GM21390 (cell line): ENCODE measurements around the gene ZSWIM2.
"Not testable (repeated sequence)": the region's sequence is repeated elsewhere in the genome, so short reads cannot be mapped to it uniquely, and the experiment has no call there.

ENCODE experiments used
- ATAC-seq: cut with Tn5 transposase; IDR thresholded peaks from one replicate; pipeline ENCODE4 v1.9.1; 2021; ENCODE audit not compliant: unreplicated experiment

ZSWIM2 gene

DNA sequence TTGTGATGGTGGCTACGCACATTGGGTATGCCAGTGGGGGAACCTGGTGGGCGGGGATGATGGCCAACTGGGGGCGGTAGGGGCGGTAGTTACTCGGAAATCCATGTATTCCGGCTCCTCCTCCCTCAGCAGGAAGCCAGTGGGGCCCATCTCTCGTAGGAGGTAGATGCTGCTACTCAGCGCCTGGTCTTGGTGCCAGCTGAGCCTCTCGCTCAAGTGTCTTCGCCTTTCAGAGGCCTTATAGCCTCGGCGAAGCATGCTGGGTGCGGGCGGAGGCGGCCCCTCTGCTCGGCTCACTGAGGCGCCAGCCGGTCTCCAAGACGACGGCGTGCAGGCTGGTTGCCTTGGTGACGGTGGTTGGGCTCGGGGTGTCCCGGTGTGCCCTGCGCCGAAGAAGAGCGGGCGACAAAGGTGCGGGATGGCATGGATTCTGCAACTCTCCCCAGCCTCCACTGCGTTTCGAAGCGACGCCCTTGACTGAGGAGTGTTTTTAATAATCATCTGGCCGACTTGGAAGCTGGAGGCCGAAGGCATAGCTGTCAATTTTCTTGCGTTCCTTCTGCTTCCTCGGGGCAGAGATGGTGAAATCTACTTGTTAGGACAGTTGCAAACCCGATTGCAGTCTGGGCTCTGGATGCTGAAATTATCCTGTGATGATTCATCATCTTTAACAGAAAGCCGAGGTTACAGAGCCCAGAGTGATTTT lies at the start of gene ZSWIM2:
Gene ZSWIM2 (minus strand): TSS at position 298 of the 706 bp plus-strand sequence. CDS start 40 bp downstream, at position 258.
- peak; percentile 67 for ATAC-seq

DNA sequence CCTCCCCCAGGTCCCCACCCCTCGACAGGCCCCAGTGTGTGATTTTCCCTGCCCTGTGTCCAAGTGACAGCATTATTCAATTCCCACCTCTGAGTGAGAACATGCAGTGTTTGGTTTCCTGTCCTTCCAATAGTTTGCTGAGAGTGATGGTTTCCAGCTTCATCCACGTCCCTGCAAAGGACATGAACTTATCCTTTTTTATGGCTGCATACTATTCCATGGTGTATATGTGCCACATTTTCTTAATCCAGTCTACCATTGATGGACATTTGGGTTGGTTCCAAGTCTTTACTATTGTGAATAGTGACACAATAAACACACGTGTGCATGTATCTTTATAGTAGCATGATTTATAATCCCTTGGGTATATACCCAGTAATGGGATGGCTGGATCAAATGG lies 47.2 kb upstream of the ZSWIM2 start:
- not testable (repeated sequence) for ATAC-seq

DNA sequence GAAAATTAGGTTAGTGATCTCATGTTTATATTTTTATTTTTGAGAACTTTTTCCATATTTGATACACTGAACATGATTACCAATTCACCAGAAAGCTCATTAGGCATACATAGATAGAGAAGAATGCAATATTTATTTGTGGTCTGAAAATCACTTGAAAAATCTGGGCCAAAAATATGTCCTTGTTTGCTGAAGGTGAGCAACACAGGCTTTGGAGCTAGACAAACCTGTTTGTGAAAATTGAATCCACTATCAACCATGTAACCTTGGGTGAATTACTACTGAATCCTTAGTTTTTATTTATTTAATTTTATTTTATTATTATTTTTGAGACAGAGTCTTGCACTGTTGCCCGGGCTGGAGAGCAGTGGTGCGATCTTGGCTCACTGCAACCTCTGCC lies 46.5 kb upstream of the ZSWIM2 start:
- no peak for ATAC-seq

DNA sequence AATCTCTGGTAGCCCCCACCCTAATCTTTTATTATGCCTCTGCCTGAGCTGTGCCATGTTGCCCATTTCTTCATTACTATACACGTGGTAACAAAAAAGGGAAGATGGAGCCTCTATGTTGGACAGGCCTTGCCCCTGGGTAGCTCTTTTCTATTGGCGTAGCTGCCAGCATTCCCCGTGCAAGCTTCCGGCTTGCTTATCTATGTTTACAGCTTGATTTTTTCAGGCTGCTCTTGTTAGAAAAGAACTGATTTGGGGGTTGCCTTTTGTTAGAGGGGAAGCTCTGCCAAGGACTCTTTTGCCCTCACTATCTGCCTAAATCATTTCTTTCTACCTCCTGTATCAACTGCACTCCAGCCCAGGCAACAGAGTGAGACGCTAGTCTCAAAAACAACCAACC lies 45.5 kb upstream of the ZSWIM2 start:
- ATAC-seq, result no peak

DNA sequence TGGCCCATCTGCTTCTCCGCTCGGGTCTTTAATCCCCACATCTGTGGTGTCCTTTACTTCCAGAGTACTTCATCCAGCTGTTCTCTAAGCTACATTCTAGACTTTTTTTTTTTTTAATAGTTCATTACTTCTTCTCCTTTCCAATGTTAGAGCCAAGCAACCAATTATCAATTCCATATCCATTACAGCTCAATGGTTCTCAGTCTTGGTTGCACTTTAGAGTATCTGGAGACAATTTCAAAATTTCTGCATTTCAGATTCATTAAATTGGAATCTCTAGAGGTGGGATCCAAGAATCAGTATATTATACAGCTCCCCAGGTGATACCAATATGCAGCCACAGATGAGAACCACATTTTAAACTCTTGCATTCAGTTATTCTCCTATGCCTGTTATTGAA lies 43.9 kb upstream of the ZSWIM2 start:
- ATAC-seq, result no peak

GRCh38 chr2:186891185-186891621 lies 42.2 kb upstream of the ZSWIM2 start:
- no peak for ATAC-seq

DNA sequence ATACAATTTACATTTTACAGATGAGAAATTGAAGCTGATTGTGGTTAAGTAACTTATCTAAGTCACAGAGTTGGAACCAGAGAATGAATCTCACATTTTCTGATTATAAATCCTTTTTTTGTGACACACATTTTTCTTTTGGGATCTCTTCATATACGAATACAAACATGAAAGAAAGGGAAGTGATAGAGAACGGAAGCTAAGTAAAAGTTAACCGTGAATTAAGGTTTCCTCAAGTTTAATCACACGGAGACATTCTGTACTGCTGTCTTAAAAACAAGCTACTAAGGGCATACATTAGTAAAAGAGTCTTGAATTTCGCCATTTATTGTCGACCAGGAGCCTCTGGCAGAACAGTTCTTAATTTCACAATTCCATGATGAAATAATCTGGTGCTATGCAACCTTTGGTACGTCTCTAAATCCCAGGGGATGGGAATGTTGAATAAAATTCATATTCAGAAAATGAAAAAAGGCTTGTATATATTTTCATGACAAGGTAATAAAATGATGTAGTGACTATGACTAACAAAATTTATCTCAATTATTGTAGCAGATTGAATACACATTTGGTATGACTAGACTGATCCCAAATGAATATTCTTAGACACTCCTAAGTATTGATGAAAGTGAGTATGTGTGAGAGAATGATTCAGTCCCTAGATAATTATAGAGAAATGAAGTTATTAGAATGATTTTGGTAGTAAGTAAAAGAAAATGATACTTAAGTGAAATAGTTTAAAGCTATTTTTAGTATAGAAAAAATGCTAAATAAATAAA lies 40.3 kb upstream of the ZSWIM2 start:
- ATAC-seq, result no peak

- ATAC-seq, result no peak
Observed at GRCh38 chr2:186887107-186888090, 38.4 kb upstream of the ZSWIM2 start.

- no peak for ATAC-seq
Observed at GRCh38 chr2:186884587-186884986, 35.6 kb upstream of the ZSWIM2 start.

GRCh38 chr2:186883666-186884065 lies 34.7 kb upstream of the ZSWIM2 start:
- no peak for ATAC-seq

DNA sequence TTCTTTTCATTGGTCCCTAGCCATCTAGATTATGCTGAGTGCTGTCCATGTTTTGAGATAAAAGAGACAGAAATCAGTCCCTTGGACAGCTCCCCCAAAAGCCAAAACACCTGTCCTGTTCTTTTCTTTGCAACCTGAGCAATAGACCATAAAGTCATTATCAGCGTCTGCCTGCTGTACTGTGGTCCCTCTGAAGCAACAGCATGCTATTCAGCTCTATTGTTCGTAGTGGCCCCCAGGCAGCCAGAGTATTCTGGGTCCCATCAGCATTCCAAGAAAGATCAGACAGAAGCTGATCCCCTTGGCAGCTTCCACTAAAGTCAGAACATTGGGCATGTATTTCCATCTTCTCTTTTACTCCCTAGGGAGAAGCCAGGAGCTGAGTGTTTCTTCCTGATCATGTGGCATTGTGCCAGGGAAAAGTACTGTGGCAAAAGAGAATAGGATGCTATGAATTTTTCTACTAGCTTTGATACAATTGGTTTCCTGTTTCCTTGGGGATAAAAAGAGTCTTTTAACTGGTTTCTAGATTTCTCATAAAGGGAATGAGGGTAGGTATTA lies 33.6 kb upstream of the ZSWIM2 start:
- no peak for ATAC-seq

DNA sequence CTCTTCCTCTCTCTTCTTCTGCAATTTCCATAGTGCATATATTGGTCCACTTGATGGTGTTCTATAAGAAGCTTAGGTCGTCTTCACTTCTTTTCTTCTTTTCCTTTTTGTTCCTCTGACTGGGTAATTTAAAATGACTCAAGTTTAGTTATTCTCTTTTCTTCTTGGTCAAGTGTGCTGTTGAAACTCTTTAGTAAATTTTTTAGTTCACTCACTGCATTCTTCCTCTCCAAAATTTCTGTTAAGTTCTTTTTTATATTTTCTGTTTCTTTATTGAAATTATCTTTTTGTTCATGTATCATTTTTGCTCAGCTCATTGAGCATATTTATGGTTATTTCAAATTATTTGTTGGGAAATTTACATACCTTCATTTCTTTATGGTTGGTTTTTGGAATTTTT lies 32.7 kb upstream of the ZSWIM2 start:
- no peak for ATAC-seq

DNA sequence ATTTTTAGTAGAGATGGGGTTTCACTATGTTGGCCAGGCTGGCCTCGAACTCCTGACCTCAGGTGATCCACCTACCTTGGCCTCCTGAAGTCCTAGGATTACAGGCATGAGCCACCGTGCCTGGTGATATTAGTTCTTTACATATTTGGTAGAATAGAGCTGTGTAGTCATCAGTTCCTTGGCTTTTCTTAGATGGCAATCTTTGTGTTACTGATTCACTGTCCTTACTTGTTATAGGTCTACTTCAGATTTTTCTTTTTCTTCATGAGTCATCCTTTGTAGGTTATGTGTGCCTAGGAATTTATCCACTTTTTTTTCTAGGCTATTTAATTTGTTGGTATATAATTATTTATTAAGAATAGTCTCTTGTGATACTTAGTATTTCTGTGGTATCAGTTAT lies 30.3 kb upstream of the ZSWIM2 start:
- no peak for ATAC-seq

DNA sequence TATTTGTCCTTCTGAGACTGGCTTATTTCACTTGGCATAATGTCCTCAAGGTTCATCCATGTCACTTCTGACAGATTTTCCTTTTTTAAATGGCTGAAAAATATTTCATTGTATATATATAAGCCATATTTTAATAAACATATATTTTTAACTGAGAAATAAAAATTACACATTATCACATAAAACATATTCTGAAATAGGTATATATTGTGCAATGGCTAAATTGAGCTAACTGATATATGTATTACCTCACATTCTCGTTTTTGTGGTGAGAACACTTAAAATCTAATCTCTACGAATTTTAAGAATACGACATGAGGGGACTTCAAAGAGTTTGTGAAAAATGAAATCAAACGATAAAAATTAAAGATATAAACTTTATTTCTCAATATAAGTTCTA lies 25.7 kb upstream of the ZSWIM2 start:
- ATAC-seq, result no peak

- ATAC-seq, result no peak
Observed at GRCh38 chr2:186871881-186872280, 22.9 kb upstream of the ZSWIM2 start.

GRCh38 chr2:186868344-186868743 lies 19.4 kb upstream of the ZSWIM2 start:
- no peak for ATAC-seq

DNA sequence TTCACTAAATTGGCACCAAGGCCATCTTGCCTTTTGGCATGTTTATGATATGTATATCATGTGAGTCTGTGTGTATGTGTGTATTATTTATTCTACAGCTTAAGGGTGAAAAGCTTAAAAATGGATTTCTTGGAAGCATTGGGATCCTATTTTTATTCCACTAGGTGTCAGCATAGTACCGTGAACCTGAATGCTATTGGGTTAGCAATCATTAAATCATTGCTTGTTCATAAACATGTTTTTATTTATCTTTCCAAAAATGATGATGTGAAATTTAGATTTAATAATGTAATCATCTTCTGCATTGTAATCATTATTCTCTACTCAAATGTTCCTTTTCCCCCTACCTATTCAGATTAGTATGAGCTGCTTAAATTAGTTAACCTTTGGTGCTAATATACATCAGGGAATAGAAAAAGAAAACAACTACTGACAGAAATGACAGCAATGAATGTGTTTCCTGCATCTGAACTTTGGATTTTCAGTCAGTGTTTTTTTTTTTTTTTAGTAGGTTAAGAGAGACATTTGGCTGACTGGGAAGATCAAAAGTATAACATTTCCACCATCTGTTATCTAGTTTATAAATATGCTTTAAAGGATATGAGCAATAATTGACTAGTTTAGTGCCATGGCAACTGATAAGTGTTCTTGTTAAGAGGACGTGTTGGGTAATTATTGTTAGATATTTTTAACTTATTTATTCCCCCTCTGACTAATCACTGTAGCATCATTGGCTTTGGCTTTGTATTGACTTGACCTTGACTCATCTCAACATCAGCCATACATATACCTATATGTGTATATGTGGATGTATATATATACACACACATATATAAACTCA lies 14.1 kb upstream of the ZSWIM2 start:
- peak; percentile 59 for ATAC-seq

DNA sequence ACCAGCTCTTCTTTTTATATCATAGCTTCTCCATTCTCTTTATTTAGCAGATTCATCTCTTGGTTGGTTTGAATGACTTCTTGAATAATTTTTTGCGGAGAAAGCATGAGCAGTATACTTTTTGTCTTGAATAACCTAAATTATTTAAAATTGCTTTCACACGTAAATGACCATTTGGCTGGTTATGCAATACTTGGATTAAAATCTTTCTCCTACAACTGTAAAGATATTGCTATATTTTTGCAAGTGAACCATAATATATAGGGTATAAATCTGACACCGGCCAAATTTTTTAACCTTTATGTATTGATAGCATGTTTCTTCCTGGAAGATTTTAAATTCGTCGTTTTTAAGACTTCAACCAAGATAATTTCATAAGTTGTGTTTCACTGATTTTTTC lies 6.2 kb upstream of the ZSWIM2 start:
- ATAC-seq, result no peak

DNA sequence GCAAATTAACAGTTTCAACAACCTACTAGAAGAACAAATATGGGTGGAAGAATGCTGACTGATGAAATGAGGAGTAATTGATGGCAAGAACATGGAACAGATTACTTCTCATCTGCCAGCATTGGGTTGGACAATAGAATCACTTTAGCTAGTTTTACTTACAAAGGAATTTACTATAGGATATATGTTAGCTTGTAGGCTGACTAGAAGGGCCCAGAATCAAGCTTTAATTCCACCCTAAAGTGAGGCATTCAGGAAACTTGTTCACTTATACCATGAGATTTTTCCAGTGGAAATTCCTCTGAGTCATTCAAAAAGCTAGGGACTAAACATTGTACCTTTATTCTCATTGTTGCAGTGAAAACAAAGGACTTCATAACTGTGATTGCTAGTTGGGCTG lies 5.0 kb upstream of the ZSWIM2 start:
- ATAC-seq, result no peak

DNA sequence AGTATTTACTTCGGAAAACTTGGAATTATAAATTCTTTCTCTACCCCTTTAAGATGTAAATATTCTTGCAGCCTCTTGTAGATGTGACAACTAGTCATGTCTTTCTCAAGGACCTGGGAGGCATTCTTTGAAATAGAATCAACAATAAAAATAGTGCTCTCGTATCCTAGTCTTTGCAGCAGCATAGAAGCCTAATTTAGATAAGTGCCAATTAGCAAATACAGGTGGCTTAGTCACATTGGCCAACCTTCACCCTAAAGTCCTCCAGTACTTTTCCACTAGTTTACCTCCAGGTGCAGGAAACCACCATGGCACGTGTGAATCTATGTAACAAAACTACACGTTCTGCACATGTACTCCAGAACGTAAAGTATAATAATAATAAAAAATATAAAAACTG lies 3.5 kb upstream of the ZSWIM2 start:
- ATAC-seq, result no peak
